Hepatocyte (in vitro differentiated cells): ENCODE data around the gene ZNF512B. TPM values are rescaled to one million over a fixed set of nuclear protein-coding genes. Genes with fewer than 3 reads are reported as not detected.

ENCODE experiments used
- DNase-seq: peaks from one replicate; pipeline ENCODE4 v3.0.0-alpha.2; 2016; ENCODE audit warnings: low spot score
- H2AFZ ChIP-seq: fragments of 200-600 bp; sonication (generic); 2 replicates; pipeline ENCODE4 v1.6.0; 2016; ENCODE audit warnings: antibody characterized with exemption, mild to moderate bottlenecking
- H3K27ac ChIP-seq: fragments of 200-600 bp; sonication (generic); 2 replicates; pipeline ENCODE4 v1.5.1; 2016; ENCODE audit warnings: mild to moderate bottlenecking
- H3K27me3 ChIP-seq: fragments of 200-600 bp; sonication (generic); 2 replicates; pipeline ENCODE4 v1.6.1; 2016
- H3K36me3 ChIP-seq: fragments of 200-600 bp; sonication (generic); replicated peaks from 2 replicates; pipeline ENCODE4 v1.5.1; 2016; ENCODE audit warnings: low read depth; ENCODE audit not compliant: insufficient read depth
- H3K4me1 ChIP-seq: fragments of 200-600 bp; sonication (generic); 2 replicates; pipeline ENCODE4 v1.5.1; 2016; ENCODE audit warnings: mild to moderate bottlenecking, moderate library complexity; ENCODE audit not compliant: insufficient read depth
- H3K4me2 ChIP-seq: fragments of 200-600 bp; sonication (generic); 2 replicates; pipeline ENCODE4 v1.6.0; 2016
- H3K4me3 ChIP-seq: fragments of 200-600 bp; sonication (generic); 2 replicates; pipeline ENCODE4 v1.5.1; 2016; ENCODE audit warnings: mild to moderate bottlenecking
- H3K79me2 ChIP-seq: fragments of 200-600 bp; sonication (generic); 2 replicates; pipeline ENCODE4 v1.6.0; 2017; ENCODE audit warnings: mild to moderate bottlenecking
- H3K9me2 ChIP-seq: fragments of 200-600 bp; sonication (generic); replicated peaks from 2 replicates; pipeline ENCODE4 v1.6.0; 2017; ENCODE audit warnings: mild to moderate bottlenecking; ENCODE audit not compliant: insufficient read depth
- H3K9me3 ChIP-seq: fragments of 200-600 bp; sonication (generic); 2 replicates; pipeline ENCODE4 v1.5.1; 2016; ENCODE audit warnings: low read depth, mild to moderate bottlenecking
- H4K20me1 ChIP-seq: fragments of 200-600 bp; sonication (generic); 2 replicates; pipeline ENCODE4 v1.6.0; 2016; ENCODE audit warnings: mild to moderate bottlenecking; ENCODE audit not compliant: insufficient read depth, poor library complexity, severe bottlenecking
- CTCF ChIP-seq: fragments of 200-600 bp; sonication (generic); IDR thresholded peaks from 2 replicates; pipeline ENCODE4 v1.5.1; 2016; ENCODE audit warnings: antibody characterized with exemption, mild to moderate bottlenecking; ENCODE audit not compliant: poor library complexity
- EZH2 ChIP-seq: fragments of 200-600 bp; sonication (generic); IDR thresholded peaks from 2 replicates; pipeline ENCODE4 v1.6.1; 2016; ENCODE audit warnings: antibody characterized with exemption, mild to moderate bottlenecking, borderline replicate concordance
- EZH2phosphoT487 ChIP-seq: fragments of 200-600 bp; sonication (generic); IDR thresholded peaks from one replicate; pipeline ENCODE4 v1.6.1; 2018; ENCODE audit warnings: antibody characterized with exemption, mild to moderate bottlenecking, low read depth, moderate library complexity; ENCODE audit not compliant: unreplicated experiment, severe bottlenecking
- WGBS: methylation state at CpG from one replicate; pipeline ENCODE4 v1.1.6; 2016; ENCODE audit warnings: low lambda C conversion rate; ENCODE audit errors: missing lambda C conversion rate; 5-methylcytosine and 5-hydroxymethylcytosine counted together
- polyA plus RNA-seq: library from polyadenylated mRNA; unstranded; fragments of >200 nt; fragmentation: Nextera tagmentation; extraction: Ambion mirVana; gene quantifications from 2 replicates; pipeline ENCODE4 v1.2.1, GENCODE V29; 2016
- total RNA-seq: library from RNA; depleted of rRNA; stranded (reverse); fragments of >200 nt; gene quantifications from 2 replicates; pipeline ENCODE4 v1.2.3, GENCODE V29; 2014

The ZNF512B gene
- total and polyA plus RNA-seq, 2 experiments from 2014 or later, result 10.1 to 13.5 TPM

GRCh38 chr20:63967330-63968135 is 2.2 kb downstream of the ZNF512B start:
- 96% methylated on average over 28 of the region's 28 CpGs for WGBS
- TF ChIP-seq CTCF (no peak), EZH2phosphoT487 (no peak), EZH2 (no peak)
- no peak overlapping the region for H3K4me2 ChIP-seq
- H3K36me3 ChIP-seq, result no peaks in the 10 kb centered on the region
- no peak overlapping the region for H3K4me3 ChIP-seq
- no peaks in the 10 kb centered on the region for H3K9me2 ChIP-seq
- no peak overlapping the region for H2AFZ ChIP-seq
- H3K27ac ChIP-seq, result no peak overlapping the region
- H3K79me2 ChIP-seq, result peaks cover 12% of the 10 kb centered on the region
- H4K20me1 ChIP-seq, result no peaks in the 10 kb centered on the region
- H3K27me3 ChIP-seq, result no peaks in the 10 kb centered on the region
- peaks cover 7% of the 10 kb centered on the region for H3K4me1 ChIP-seq
- no peaks in the 10 kb centered on the region for H3K9me3 ChIP-seq
- DNase-seq, result no peak

GRCh38 chr20:63966944-63967322 is 2.8 kb downstream of the ZNF512B start:
- H3K4me3 ChIP-seq, result no peak overlapping the region
- peaks cover 12% of the 10 kb centered on the region for H3K79me2 ChIP-seq
- H3K27me3 ChIP-seq, result no peaks in the 10 kb centered on the region
- H3K4me2 ChIP-seq, result no peak overlapping the region
- DNase-seq, result no peak
- H3K27ac ChIP-seq, result no peak overlapping the region
- H2AFZ ChIP-seq, result no peak overlapping the region
- no peaks in the 10 kb centered on the region for H4K20me1 ChIP-seq
- peaks cover 7% of the 10 kb centered on the region for H3K4me1 ChIP-seq
- no peak for TF ChIP-seq EZH2
- TF ChIP-seq EZH2phosphoT487, result no peak
- TF ChIP-seq CTCF, result no peak
- whole genome bisulfite sequencing, result 97% methylated on average over 13 of the region's 13 CpGs
- no peaks in the 10 kb centered on the region for H3K9me2 ChIP-seq
- no peaks in the 10 kb centered on the region for H3K36me3 ChIP-seq
- H3K9me3 ChIP-seq, result no peaks in the 10 kb centered on the region

GRCh38 chr20:63966172-63966943 is 3.4 kb downstream of the ZNF512B start:
- Histone ChIP-seq H3K4me2 (no peak overlapping the region), H3K27ac (no peak overlapping the region), H3K27me3 (no peaks in the 10 kb centered on the region), H3K36me3 (no peaks in the 10 kb centered on the region), H4K20me1 (no peaks in the 10 kb centered on the region), H3K79me2 (peaks cover 12% of the 10 kb centered on the region), H3K4me3 (no peak overlapping the region), H2AFZ (no peak overlapping the region), H3K9me2 (no peaks in the 10 kb centered on the region), H3K4me1 (peaks cover 7% of the 10 kb centered on the region), H3K9me3 (no peaks in the 10 kb centered on the region)
- TF ChIP-seq CTCF (no peak), EZH2 (no peak), EZH2phosphoT487 (no peak)
- WGBS, result 96% methylated on average over 26 of the region's 27 CpGs
- DNase-seq, result no peak
